ENCODE results near the gene HTRA2. TPM values are rescaled to one million over a fixed set of nuclear protein-coding genes. Genes with fewer than 3 reads are reported as not detected.

HTRA2 gene
- total RNA-seq, 6 donors from 2014 or later, result 11.8 to 36.9 (median 27.2) TPM

GRCh38 chr2:74528600-74529356 lies 955 bp upstream of the HTRA2 start:
- peak overlapping the region; percentile 90 to 95 (median 94) for H3K27ac ChIP-seq
- H3K4me1 ChIP-seq, result peaks cover 22 to 35% (median 26%) of the 10 kb centered on the region in 4 donors
- no peaks in the 10 kb centered on the region for H3K9me3 ChIP-seq
- peaks cover 16 to 46% (median 30%) of the 10 kb centered on the region in 4 donors for H3K36me3 ChIP-seq
- peak overlapping the region; percentile 65 to 94 (median 82) for H3K4me3 ChIP-seq
- 15 to 28% methylated on average over 17 to 29 of the region's 29 CpGs for WGBS, 2 donors
- no peak for DNase-seq
- TF ChIP-seq EP300 (IDR thresholded peaks at IDR 0.05), result no peak
- TF ChIP-seq, protein P1, sequence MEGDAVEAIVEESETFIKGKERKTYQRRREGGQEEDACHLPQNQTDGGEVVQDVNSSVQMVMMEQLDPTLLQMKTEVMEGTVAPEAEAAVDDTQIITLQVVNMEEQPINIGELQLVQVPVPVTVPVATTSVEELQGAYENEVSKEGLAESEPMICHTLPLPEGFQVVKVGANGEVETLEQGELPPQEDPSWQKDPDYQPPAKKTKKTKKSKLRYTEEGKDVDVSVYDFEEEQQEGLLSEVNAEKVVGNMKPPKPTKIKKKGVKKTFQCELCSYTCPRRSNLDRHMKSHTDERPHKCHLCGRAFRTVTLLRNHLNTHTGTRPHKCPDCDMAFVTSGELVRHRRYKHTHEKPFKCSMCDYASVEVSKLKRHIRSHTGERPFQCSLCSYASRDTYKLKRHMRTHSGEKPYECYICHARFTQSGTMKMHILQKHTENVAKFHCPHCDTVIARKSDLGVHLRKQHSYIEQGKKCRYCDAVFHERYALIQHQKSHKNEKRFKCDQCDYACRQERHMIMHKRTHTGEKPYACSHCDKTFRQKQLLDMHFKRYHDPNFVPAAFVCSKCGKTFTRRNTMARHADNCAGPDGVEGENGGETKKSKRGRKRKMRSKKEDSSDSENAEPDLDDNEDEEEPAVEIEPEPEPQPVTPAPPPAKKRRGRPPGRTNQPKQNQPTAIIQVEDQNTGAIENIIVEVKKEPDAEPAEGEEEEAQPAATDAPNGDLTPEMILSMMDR (IDR thresholded peaks at IDR 0.05), result no peak
- TF ChIP-seq POLR2AphosphoS5 (IDR thresholded peaks at IDR 0.05), result no peak
- TF ChIP-seq POLR2A (IDR thresholded peaks at IDR 0.05), result no peak
- peak in 1 of 2 donors; percentile 0 for ATAC-seq (ENCODE audit: low FRiP score in 2 of 2)
- H3K27me3 ChIP-seq, result no peaks in the 10 kb centered on the region

DNA sequence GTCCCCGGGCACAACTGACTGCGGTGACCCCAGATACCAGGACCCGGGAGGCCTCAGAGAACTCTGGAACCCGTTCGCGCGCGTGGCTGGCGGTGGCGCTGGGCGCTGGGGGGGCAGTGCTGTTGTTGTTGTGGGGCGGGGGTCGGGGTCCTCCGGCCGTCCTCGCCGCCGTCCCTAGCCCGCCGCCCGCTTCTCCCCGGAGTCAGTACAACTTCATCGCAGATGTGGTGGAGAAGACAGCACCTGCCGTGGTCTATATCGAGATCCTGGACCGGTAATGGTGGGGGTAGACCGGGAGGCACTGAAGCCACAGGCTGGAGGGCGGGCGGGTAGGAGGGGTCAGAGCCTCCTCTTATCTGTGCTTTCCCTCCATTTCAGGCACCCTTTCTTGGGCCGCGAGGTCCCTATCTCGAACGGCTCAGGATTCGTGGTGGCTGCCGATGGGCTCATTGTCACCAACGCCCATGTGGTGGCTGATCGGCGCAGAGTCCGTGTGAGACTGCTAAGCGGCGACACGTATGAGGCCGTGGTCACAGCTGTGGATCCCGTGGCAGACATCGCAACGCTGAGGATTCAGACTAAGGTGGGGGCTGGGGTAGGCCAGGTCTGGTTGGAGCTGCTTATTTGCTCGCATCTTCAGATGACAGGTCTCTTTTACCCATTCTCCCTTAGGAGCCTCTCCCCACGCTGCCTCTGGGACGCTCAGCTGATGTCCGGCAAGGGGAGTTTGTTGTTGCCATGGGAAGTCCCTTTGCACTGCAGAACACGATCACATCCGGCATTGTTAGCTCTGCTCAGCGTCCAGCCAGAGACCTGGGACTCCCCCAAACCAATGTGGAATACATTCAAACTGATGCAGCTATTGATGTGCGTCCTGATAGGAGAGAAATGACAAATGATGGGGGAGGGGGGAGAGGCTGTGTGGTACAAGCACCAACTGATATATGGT lies 780 bp downstream of the HTRA2 start:
- peak; percentile 34 to 61 for ATAC-seq (ENCODE audit: low FRiP score in 2 of 2)
- peak overlapping the region; percentile 54 to 94 (median 82) for H3K4me3 ChIP-seq
- H3K27me3 ChIP-seq, result no peaks in the 10 kb centered on the region
- peak overlapping the region; percentile 90 to 95 (median 94) for H3K27ac ChIP-seq
- TF ChIP-seq, protein P1 (IDR thresholded peaks at IDR 0.05), result no peak
- TF ChIP-seq EP300 (IDR thresholded peaks at IDR 0.05) (no peak), POLR2AphosphoS5 (IDR thresholded peaks at IDR 0.05) (peak in 1 of 2 donors; percentile 11), POLR2A (IDR thresholded peaks at IDR 0.05) (peak in 1 of 4 donors; percentile 12)
- peaks cover 22 to 35% (median 26%) of the 10 kb centered on the region in 4 donors for H3K4me1 ChIP-seq
- WGBS, 2 donors, result 3 to 4% methylated on average over 26 to 47 of the region's 54 CpGs
- no peaks in the 10 kb centered on the region for H3K9me3 ChIP-seq
- H3K36me3 ChIP-seq, result peaks cover 16 to 45% (median 29%) of the 10 kb centered on the region in 4 donors
- DNase-seq, result peak; percentile 44 to 91

- no peak overlapping the region for H3K27ac ChIP-seq
- H3K27me3 ChIP-seq, result no peaks in the 10 kb centered on the region
- no peak overlapping the region for H3K4me3 ChIP-seq
- WGBS, 2 donors, result 82% methylated on average over 7 of the region's 7 CpGs
- no peaks in the 10 kb centered on the region for H3K9me3 ChIP-seq
- H3K4me1 ChIP-seq, result peaks cover 22 to 35% (median 26%) of the 10 kb centered on the region in 4 donors
- ATAC-seq (ENCODE audit: low FRiP score in 2 of 2) (no peak), DNase-seq (no peak)
- H3K36me3 ChIP-seq, result peaks cover 9 to 34% (median 18%) of the 10 kb centered on the region in 4 donors
- TF ChIP-seq, protein P1 (IDR thresholded peaks at IDR 0.05), result no peak
- TF ChIP-seq POLR2A (IDR thresholded peaks at IDR 0.05), result no peak
- TF ChIP-seq EP300 (IDR thresholded peaks at IDR 0.05), result no peak
- no peak for TF ChIP-seq POLR2AphosphoS5 (IDR thresholded peaks at IDR 0.05)
These were observed 1.9 kb downstream of the HTRA2 start for GRCh38 chr2:74531666-74532065.

GRCh38 chr2:74532222-74532621 lies 2.5 kb downstream of the HTRA2 start:
- DNase-seq, result no peak
- TF ChIP-seq POLR2AphosphoS5 (IDR thresholded peaks at IDR 0.05), result no peak
- TF ChIP-seq, protein P1 (IDR thresholded peaks at IDR 0.05), result peak in 2 of 6 experiments; percentile 25 to 26
- no peak for ATAC-seq (ENCODE audit: low FRiP score in 2 of 2)
- H3K36me3 ChIP-seq, result peaks cover 4 to 28% (median 13%) of the 10 kb centered on the region in 4 donors
- peaks cover 22 to 35% (median 26%) of the 10 kb centered on the region in 4 donors for H3K4me1 ChIP-seq
- no peak overlapping the region for H3K4me3 ChIP-seq
- no peaks in the 10 kb centered on the region for H3K9me3 ChIP-seq
- no peaks in the 10 kb centered on the region for H3K27me3 ChIP-seq
- H3K27ac ChIP-seq, result no peak overlapping the region
